Left renal cortex interstitium (tissue), 4 donors: ENCODE results near the gene MED23. TPM values are rescaled to one million over a fixed set of nuclear protein-coding genes. Genes with fewer than 3 reads are reported as not detected.

ENCODE experiments used
- DNase-seq, 4 donors: peaks; one replicate each; pipeline ENCODE4 v3.0.0-alpha.2; 2013; ENCODE audit warnings: low read depth in 4 of 4, low spot score in 2 of 4, missing footprints in 1 of 4
- polyA plus RNA-seq, 4 donors: library from polyadenylated mRNA; unstranded; fragments of 120-200 nt; gene quantifications; one replicate each; pipeline ENCODE4 v1.2.1, GENCODE V29; 2013; ENCODE audit not compliant: insufficient read length in 4 of 4

Gene MED23
- polyA plus RNA-seq, 4 donors, result 42.3 to 63.6 (median 50.6) TPM

DNA sequence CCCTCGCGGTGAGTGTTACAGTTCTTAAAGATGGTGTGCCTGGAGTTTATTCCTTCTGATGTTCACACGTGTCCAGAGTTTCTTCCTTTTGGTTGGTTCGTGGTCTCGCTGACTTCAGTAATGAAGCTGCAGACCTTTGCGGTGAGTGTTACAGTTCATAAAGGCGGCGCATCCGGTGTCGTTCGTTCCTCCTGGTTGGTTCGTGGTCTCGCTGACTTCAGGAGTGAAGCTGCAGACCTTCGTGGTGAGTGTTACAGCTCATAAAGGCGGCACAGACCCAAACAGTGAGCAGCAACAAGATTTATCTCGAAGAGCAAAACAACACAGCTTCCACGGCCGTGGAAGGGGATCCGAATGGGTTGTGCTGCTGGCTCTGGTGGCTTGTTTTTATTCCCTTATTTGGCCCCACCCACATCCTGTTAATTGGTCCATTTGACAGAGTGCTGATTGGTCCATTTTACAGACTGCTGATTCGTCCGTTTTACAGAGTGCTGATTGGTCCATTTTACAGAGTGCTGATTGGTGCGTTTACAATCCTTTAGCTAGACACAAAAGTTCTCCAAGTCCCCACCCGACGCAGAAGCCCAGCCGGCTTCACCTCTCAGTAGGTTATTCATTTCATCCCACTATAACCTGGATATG is 103.2 kb downstream of the MED23 start:
- no peak for DNase-seq

DNA sequence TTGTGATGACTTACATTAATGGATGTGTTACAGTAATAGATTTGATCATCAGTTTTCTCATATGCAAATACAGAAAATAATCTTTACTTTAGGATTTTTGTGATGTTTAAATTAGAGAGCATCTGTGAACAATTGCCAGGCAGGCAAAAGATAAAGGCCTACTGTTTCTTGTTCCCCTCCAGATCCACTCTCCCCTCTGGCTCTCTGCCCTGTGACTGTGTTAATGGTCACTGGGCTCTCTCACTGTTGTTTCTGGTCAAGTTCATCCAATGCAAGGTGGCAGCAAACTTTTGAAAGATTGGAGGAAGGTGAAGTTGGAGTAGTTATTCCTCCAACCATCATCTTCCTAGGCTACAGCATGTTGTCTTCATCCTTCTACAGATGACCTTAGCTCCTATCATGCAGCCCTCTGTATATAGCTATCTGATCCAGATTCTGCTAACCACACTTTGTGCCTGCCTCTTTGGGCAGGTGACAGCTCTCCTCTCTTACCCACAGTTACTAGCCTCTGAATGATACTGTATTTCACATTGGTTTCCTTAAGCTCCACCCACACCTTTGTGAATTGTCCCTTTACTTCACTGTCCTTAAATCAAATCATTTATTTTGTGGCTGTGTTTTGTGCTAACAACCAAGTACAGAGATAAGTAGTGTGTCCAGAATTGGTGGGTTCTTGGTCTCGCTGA is 103.9 kb downstream of the MED23 start:
- DNase-seq, result no peak

Other genes starting within 250 kb of the MED23 start
- gene ARG1, start 55.0 kb downstream of the MED23 start, polyA plus RNA-seq, result 1 to 10 TPM in 1 of 4 donors, under 1 TPM in 2, not detected in 1; 0.87 to 4.3 (median 0.96) TPM
- gene ENPP3, start 9.1 kb upstream of the MED23 start, polyA plus RNA-seq, result 10 to 100 TPM in 2 of 4 donors, 1 to 10 TPM in 2; 7.2 to 12.6 (median 10.5) TPM
- not detected for gene OR2A4, start 73.2 kb upstream of the MED23 start, polyA plus RNA-seq
- gene CTAGE9, start 82.8 kb upstream of the MED23 start, polyA plus RNA-seq, result under 1 TPM in 3 of 4 donors, not detected in 1; 0.36 to 0.53 (median 0.40) TPM
- 10 to 100 TPM; 18.3 to 27.7 (median 20.3) TPM for gene ENPP1, start 179.8 kb upstream of the MED23 start, polyA plus RNA-seq